ENCODE measurements around the gene PDE1A.

The PDE1A gene

GRCh38 chr2:182426918-182427240, at the start of gene PDE1A:
TSS of gene PDE1A (minus strand) at chr2:182427036.
- no peak for DNase-seq

GRCh38 chr2:182473635-182474034, 46.8 kb upstream of the PDE1A start:
- DNase-seq: no peak

- DNase-seq: no peak
Observed at GRCh38 chr2:182463760-182464159, 36.9 kb upstream of the PDE1A start.

GRCh38 chr2:182456784-182457183, 29.9 kb upstream of the PDE1A start:
- DNase-seq: no peak

GRCh38 chr2:182452456-182452990, 25.7 kb upstream of the PDE1A start:
- DNase-seq: no peak

GRCh38 chr2:182448371-182448770, 21.5 kb upstream of the PDE1A start:
- DNase-seq: no peak

GRCh38 chr2:182447863-182448262, 21.0 kb upstream of the PDE1A start:
- no peak for DNase-seq

GRCh38 chr2:182447163-182447562, 20.3 kb upstream of the PDE1A start:
- no peak for DNase-seq

GRCh38 chr2:182446087-182446486, 19.3 kb upstream of the PDE1A start:
- DNase-seq: no peak

- no peak for DNase-seq
Observed at GRCh38 chr2:182445391-182445965, 18.6 kb upstream of the PDE1A start.

- DNase-seq: no peak
Observed at GRCh38 chr2:182444806-182445205, 18.0 kb upstream of the PDE1A start.

- DNase-seq: no peak
Observed at GRCh38 chr2:182444170-182444569, 17.3 kb upstream of the PDE1A start.

- no peak for DNase-seq
Observed at GRCh38 chr2:182436252-182436651, 9.4 kb upstream of the PDE1A start.

GRCh38 chr2:182435754-182436153, 8.9 kb upstream of the PDE1A start:
- no peak for DNase-seq

GRCh38 chr2:182432051-182432450, 5.2 kb upstream of the PDE1A start:
- no peak for DNase-seq

- DNase-seq: no peak
Observed at GRCh38 chr2:182428476-182428875, 1.6 kb upstream of the PDE1A start.

GRCh38 chr2:182426082-182426917, 536 bp downstream of the PDE1A start:
- DNase-seq: no peak

- no peak for DNase-seq
Observed at GRCh38 chr2:182422864-182423263, 4.0 kb downstream of the PDE1A start.

GRCh38 chr2:182420669-182421068, 6.2 kb downstream of the PDE1A start:
- DNase-seq: no peak

GRCh38 chr2:182416861-182417260, 10.0 kb downstream of the PDE1A start:
- DNase-seq: no peak

- DNase-seq: no peak
Observed at GRCh38 chr2:182416191-182416590, 10.6 kb downstream of the PDE1A start.

- no peak for DNase-seq
Observed at GRCh38 chr2:182415771-182416170, 11.1 kb downstream of the PDE1A start.

GRCh38 chr2:182412858-182413257, 14.0 kb downstream of the PDE1A start:
- DNase-seq: no peak

GRCh38 chr2:182410120-182410519, 16.7 kb downstream of the PDE1A start:
- DNase-seq: no peak

GRCh38 chr2:182406221-182406620, 20.6 kb downstream of the PDE1A start:
- DNase-seq: no peak

Measured in NCI-H2029 (cell line).